Frontal cortex (tissue), 4 donors: Measurements from ENCODE around the gene ACAT2. TPM values are rescaled to one million over a fixed set of nuclear protein-coding genes. Genes with fewer than 3 reads are reported as not detected.
"Not testable (repeated sequence)": the region's sequence is repeated elsewhere in the genome, so short reads cannot be mapped to it uniquely, and the experiment has no call there.

ENCODE experiments used
- DNase-seq, 2 donors: peaks; one replicate each; pipeline ENCODE4 v3.0.0; 2012; ENCODE audit warnings: low spot score in 2 of 2
- FAIRE-seq: peaks from 2 replicates; lab custom pipeline; 2012; peaks lifted over from hg19 to GRCh38; lab: Jason Lieb, UNC
- total RNA-seq: library from RNA; depleted of rRNA; stranded (reverse); fragments of >200 nt; gene quantifications from one replicate; pipeline ENCODE4 v1.2.3, GENCODE V29; 2014
- donor health status: control.
- donor health status: control.
- donor health status: control.

ACAT2 gene
- total RNA-seq, result 100 TPM

DNA sequence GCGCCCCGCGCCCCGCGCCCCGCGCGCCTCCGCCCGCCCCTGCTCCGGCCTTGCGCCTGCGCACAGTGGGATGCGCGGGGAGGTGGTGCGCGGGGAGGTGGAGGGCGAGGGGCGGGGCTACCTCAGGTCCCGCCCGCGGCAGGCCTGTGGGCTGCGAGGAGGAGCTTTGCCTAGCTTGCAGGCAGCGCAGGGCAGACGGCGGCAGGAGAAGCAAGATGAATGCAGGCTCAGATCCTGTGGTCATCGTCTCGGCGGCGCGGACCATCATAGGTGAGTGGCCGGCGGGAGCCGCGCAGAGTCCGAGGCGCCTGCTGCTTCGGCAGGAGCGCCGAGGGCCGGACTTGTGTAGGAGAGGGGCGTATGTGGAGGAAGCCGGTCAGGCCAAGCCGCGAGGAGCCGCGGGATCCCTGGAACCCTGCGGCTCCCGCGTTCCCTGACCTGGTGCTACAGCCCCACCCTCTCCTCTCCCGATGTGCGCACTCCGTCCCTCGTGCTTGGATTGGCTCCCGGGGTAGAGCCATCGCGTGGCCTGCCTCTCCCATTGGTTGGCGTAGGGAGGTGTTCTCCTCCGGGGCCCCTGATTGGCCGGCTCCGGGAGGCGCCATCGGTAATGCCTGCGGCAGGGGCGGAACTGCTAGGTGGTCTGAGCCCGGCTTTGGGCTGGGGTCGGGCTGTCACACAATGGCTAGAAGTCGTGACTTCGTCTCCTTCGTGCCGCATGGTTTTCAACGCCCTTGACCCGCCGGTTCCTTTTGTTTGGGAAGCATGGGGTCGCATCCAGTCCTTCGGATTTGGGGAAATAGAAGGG is at the start of gene ACAT2:
Gene ACAT2 (plus strand): TSS at position 173 of the 808 bp plus-strand sequence. CDS start 43 bp downstream, at position 216.
- no peak for FAIRE-seq
- peak; percentile 94 to 95 for DNase-seq

DNA sequence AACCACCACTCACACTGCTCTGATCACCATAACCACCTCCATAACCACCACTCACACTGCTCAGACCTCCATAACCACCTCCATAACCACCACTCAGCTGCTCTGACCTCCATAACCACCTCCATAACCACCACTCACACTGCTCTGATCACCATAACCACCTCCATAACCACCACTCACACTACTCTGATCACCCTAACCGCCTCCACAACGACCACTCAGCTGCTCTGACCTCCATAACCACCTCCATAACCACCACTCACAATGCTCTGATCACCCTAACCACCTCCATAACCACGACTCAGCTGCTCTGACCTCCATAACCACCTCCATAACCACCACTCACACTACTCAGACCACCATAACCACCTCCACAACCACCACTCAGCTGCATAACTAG is 49.5 kb upstream of the ACAT2 start:
- DNase-seq, FAIRE-seq: not testable (repeated sequence)

DNA sequence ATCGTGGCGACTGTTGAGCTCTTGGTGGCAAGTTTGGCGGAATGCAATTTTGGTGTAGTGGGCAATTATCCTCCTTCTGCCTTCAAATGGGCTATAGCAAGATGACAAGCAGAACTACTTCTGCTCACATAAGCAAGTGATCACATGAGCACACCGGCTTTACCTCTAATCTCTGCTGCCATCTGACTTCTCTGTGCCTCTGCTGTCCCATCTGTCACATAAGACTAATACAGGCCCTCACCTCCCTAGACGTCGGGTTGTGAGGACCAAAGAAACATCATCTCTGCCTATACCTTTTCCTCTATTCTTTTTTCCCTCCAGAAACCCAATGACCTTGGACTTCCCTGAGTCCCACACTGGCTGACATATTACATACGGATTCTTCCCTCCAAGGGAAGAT is 47.9 kb upstream of the ACAT2 start:
- FAIRE-seq, result no peak
- DNase-seq, result no peak

DNA sequence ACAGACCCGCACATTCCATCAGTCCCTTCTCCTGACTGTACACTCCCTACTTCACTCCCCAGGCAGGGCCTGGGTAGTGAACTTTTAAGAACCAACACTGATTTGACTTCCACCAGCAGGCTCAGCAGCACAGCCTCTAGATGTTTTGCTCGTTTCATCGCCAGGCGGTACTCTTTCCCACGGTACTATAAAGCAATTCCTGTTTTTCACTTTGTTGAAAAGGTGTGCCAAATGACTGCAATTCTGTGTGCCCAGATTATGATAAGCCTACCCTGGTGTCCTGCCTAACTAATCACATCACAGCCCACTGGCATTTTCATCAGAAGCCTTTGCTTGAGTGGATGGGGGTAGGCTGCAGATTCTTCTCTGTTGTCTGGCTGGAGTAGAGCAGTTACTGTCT is 47.4 kb upstream of the ACAT2 start:
- no peak for DNase-seq
- no peak for FAIRE-seq

DNA sequence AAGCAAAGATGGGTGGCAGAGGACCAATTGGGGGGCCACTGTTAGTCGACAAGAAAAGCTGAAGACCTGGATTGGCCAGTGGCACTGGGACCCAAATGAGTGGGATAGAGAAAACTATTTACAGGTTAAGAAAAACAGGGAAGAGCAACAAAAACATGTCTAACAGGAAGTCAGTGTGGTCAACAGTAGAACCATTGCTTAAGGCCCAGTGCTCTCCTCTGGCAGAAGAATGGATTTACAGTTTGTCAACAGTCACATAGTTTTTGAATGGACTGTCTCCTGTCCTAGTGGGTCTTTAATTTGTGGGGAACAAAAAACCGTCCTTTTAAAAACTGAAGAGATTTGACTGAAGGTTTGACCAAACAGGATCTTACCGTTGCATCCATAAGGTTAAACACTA is 46.7 kb upstream of the ACAT2 start:
- FAIRE-seq (no peak), DNase-seq (no peak)

DNA sequence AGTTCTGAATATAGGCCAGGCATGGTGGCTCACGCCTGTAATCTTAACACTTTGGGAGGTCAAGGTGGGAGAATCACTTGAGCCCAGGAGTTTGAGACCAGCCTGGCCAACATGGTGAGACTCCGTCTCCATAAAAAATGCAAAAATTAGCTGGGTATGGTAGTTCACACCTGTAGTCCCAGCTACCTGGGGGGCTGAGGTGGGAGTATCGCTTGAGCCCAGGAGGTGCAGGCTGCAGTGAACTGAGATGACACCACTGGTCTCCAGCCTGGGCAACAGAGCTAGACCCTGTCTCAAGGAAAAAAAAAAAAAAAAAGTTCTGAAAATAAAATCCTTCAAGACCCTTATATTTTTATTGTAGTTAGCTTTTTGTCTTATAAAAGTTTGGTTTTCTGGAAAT is 46.2 kb upstream of the ACAT2 start:
- no peak for FAIRE-seq
- no peak for DNase-seq

DNA sequence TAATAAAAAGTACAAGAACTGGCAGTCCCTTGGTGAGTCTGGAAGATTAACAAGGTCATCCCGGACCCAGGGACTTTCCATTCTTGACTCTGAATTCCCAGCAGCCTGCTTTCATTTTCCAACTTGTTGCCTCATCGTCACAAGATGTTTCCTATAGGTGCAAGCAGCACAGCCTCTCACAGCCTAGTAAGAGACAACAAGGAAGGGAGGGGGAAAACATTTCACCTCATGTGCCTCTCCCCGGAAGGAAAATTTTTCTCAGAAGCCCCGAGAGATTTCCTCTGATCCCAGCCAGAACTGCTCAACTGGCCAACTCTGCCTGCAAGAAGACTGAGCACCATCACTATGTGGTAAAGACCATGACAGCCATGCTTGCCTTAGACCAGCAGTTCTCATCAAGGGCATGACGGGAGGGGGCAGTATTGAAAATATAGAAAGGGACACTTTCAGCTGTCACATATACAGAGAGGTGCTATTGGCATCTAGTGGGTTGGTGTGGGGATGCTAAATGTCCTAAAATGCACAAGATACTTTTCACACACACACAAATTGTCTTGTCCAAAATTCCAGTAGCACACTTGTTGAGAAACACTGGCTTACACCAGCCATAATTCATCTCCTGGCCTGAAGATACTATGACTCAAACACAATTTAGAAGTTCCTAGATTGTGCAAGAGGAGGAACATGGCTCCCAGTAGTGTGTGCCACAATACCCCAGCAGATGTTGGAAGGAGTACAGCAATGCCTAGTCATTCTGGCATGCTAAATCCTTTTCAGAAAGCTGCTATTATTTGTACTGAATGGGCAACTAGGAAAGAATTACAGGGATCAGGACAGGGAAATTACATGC is 45.4 kb upstream of the ACAT2 start:
- FAIRE-seq, result no peak
- no peak for DNase-seq

DNA sequence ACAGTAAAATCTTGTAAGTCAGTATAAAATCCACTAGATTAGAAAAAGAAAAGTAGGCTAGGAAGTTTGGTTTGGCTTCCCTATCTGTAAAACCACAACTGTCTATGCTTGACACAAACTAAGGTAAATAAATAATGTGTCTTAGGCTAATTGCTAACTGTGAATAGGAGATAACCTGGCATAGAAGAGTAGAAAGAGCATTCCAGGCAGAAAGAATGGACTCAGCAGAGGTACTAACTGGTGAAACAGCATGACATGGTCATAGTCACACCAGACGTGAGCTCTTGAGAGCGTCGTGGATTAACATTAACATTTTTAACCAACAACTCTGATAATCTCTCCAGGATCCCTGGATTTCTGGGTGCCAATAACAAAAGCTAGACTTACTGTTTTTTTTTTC is 43.2 kb upstream of the ACAT2 start:
- FAIRE-seq (no peak), DNase-seq (no peak)

DNA sequence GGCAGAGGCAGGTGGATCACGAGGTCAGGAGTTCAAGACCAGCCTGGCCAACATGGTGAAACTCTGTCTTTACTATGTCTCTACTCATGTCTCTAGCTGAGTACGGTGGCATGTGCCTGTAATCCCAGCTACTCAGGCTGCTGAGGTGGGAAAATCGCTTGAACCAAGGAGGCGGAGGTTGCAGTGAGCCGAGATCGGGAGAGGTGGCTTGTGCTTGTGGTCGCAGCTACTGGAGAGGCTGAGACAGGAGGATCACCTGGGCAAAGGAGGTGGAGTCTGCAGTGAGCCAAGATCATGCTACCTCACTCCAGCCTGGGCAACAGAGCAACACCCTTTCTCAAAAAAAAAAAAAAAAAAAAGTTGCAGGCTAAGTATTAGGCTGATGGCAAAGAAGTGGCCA is 42.6 kb upstream of the ACAT2 start:
- DNase-seq, result no peak
- FAIRE-seq, result no peak

DNA sequence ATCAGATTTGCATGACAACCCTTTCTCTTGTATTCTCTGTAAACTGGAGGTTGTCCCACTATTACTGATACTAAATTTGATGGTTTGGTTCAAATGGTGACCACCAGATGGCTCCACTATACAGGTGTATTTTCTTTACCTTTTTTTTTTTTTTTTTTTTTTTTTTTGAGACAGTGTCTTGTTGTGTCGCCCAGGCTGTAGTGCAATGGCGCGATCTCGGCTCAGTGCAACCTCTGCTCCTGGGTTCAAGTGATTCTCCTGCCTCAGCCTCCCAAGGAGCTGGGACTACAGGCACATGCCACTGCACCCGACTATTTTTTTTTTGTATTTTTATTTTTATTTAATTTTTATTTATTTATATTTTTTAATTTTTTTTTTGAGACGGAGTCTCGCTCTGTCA is 41.1 kb upstream of the ACAT2 start:
- FAIRE-seq (no peak), DNase-seq (no peak)

DNA sequence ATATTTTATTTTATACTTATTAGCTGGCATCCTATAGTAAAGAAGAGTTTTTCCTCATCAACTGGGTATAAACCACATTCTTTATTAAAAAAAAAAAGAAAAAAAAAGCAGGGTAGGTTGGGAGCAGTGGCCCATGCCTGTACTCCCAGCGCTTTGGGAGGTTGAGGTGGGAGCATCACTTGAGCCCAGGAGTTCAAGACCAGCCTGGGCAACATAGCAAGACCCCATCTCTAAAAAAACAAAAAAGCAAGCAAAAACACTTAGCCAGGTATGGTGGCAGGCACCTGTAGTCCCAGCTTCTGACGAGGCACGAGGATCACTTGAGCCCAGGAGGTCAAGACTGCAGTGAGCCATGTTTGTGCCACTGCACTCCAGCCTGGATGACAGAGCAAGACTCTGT is 39.9 kb upstream of the ACAT2 start:
- not testable (repeated sequence) for DNase-seq, FAIRE-seq

DNA sequence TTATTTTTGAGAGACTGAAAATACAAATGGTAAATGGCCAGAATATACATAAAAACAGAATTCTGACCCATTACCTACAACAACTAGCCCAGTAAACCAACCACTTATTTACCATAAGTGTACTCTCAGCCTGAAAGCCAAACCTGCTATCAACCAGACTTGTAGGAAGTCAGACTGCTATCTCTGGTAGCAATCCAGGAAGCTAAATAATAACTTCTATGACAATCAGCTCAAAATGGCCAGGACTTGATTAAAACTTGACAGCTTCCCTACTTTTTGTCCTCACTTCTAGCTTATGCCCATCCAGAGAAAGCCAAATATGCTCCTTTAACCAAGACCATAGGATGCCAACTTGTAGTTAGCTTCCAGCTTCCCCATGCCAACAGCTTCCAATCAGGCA is 39.2 kb upstream of the ACAT2 start:
- DNase-seq, result no peak

DNA sequence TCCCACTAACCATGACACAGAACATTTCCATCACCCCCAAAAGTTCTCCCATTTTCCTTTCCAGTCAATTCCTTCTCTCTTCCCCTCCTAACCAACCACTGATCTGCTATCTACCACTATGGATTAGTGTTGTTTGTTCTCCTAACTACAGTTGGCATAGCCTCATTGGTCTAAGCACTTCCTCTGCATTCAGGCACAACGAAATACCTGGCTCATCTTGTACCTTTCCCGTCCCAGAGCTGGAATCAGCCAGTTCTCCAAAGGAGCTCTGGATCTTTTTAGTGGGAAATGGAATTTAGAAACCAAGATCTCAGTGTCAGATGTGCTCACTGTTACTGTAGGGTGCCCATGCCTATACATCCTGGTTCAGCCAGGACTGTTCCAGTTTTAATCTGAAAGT is 38.6 kb upstream of the ACAT2 start:
- FAIRE-seq (no peak), DNase-seq (no peak)

More for the DNA sequence above, 39.2 kb upstream of the ACAT2 start:
- FAIRE-seq, result no peak

DNA sequence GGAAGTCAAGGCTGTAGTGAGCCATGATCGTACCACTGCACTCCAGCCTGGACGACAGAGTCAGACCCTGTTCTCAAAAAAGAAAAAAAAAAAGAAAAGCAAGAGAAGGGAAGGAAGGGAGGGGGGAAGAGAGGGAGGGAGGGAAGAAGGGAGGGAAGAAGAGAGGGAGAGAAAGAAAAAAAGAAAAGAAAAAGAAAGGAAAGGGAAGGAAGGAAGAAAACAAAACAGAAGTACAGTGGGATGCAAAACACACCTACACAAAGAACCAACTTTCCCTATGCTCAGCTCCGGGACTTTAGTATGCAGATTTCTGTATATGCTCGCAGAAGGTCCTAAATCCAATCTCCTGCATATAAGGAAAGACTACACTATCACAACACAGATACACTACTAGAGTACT is 37.1 kb upstream of the ACAT2 start:
- FAIRE-seq (no peak), DNase-seq (no peak)

DNA sequence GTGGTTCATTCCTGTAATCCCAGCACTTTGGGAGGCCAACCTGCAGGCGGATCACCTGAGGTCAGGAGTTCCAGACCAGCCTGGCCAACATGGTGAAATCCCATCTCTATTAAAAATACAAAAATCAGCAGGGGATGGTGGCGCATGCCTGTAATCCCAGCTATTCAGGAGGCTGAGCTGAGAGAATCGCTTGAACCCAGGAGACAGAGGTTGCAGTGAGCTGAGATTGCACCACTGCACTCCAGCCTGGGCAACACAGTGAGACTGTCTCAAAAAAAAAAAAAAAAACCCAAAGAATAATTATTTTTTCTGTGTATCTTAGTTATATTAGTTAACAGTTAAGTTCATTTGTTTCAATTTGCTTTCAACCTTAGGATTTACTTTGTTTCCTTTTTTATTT is 36.6 kb upstream of the ACAT2 start:
- FAIRE-seq, DNase-seq: not testable (repeated sequence)

DNA sequence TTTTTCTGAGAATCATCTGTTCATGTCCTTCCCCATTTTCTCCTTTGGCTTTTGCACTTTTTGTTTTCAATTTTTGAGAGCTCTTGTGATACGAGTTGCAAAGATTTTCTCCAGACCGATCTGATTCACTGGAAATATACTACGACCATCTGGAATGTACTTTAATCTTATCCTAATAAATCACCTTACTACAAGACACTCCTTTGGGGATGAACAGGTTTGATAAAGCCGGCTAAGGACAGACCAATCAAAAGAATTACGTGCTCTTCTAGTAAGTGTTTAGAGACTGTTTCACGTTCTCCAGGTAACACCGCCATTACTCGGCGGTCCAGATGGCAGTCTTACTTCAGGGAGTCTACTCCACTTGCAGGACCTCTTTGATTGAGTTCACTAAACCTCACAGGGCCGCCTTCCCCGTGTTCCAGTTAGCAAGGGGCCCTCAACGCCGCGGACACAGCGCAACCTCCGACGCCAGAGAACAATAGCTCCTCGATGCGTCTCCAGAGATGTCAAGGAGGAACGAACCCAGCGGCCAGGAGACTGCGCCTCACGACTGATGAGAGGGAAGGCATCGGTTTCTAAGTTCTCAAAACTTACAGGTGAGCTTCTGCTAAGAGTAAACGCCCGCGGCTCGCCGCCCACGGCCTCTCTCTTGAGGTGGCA is 35.5 kb upstream of the ACAT2 start:
- DNase-seq, result peak in 1 of 2 donors; percentile 21
- FAIRE-seq, result no peak

DNA sequence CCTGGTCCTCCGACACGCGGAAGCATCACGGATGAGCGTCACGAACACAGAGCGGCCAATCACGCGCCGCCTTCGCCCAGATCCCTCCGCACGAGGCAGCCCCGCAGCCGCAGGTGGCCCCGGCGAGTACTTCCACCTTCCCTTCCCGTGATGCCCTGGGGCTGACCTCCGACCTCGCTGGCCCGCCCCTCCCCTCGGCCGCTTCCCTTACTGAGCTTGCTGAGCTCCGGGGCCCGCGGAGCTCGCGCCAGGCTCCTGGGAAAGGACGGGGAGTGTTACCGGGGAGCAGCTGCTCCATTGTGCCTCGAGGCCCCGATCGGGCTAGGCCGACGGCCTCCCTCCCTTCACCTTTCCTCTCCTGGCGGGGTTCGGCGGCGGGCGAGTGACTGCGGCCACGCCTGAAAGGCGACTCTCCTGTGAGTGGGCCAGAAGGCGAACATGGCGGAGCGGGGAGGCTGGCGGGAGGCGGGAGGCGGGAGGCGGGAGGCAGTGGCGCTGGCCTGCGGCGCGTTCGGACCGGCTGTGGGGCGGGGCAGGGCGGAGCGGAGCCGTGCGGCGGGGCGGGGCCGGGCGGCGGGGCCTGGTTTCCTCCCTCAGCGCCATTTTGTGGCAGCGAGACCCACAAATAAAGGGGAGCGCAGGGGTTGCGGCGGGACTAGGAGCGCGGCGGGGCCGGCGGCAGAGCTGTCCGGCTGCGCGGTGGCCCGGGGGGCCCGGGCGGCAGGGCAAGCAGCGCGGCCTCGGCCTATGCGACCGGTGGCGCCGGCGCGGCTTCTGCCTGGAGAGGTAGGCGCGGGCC is 34.7 kb upstream of the ACAT2 start, which contains the start of gene WTAP:
Gene WTAP (plus strand): TSS at position 589 of the 799 bp plus-strand sequence. CDS start 8,760 bp downstream, outside the sequence.
- DNase-seq (peak; percentile 88 to 93), FAIRE-seq (no peak)

DNA sequence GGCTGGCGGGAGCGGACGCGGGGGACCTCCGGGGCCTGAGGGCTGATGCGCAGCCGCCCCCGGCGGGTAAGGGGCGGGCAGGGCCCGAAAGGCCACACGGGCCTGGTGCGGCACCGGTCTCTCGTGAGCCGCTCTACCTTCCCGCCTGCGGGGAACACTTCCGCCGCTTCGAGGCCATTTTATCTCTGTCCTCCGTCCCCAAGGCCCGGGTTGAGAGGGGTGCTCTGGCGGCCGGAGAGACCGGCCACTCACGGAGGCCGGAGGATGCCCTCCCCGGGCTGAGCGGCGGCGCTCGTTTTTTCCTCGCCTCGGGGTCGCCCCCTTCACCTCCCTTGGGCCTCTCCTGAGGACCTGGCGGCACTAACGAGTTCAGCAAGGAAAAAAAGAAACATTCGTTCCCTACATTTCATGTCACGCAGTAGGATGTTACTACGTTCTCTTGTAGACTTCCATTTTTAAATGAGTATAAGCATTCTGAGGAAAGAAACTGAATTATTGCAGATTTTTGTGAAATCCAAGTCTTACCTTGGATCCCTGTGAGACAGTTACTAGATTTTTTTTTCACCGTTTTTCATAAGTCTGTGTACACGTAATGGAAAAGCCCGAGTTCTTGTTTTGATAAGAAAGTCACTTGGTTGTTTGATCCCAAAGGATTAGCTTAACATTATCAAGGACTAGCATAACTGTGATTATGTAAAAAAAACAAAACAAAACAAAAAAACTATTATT is 34.0 kb upstream of the ACAT2 start:
- FAIRE-seq (no peak), DNase-seq (no peak)

DNA sequence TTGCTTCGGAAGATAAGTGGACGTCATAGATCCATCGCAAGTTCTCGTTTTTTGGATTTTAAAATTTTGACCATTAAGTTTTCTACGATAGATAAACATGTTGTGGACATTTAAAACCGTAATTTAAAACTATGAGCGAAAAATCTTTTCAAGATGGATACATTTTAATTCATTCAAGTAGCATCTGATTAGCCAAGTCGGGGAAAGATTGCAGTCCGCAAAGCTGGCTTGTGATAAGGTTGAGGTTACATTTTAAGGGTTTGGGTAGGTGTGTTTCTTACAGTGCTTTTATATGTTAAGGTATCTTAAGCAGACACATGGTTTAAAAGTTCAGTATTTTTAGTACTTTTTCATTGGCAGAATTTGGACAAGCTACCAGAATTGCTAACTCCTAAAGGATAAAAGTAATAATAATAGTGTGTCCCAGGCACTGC is 33.3 kb upstream of the ACAT2 start:
- no peak for FAIRE-seq
- no peak for DNase-seq
